ENCODE measurements around the gene SCAF4. TPM values are rescaled to one million over a fixed set of nuclear protein-coding genes. Genes with fewer than 3 reads are reported as not detected.

Gene SCAF4
- total and polyA plus RNA-seq, 2 donors (not counting 3 experiments of a cell fraction or from before 2014, with no cell fraction given): 12.2 to 41.2 TPM

GRCh38 chr21:31683029-31683428, 48.9 kb downstream of the SCAF4 start:
- DNase-seq (ENCODE audit: low read depth, low spot score) (no peak), FAIRE-seq (peak; percentile 26)
- Histone ChIP-seq H3K9me3 (replicated peaks; ENCODE audit: control insufficient read depth, insufficient read depth, low read length) (no peaks in the 10 kb centered on the region), H3K9me1 (replicated peaks; ENCODE audit: control insufficient read depth, extremely low read depth, insufficient read depth, low read length) (no peaks in the 10 kb centered on the region), H3K9ac (replicated peaks; ENCODE audit: extremely low read depth, insufficient read depth, low read length) (no peak overlapping the region), H3K4me3 (replicated peaks in 1 of 3; ENCODE audit: insufficient read depth in 1 of 3, low read depth in 1 of 3, low read length in 3 of 3) (no peak overlapping the region), H3K79me2 (ENCODE audit: control insufficient read depth, insufficient read depth, low read length) (peaks cover 4% of the 10 kb centered on the region), H3K27ac (ENCODE audit: insufficient read depth, low read depth, low read length) (no peak overlapping the region), H3K36me3 (ENCODE audit: control insufficient read depth in 2 of 2, extremely low read depth in 1 of 2, insufficient read depth in 2 of 2, low read length in 2 of 2) (peaks cover 8 to 22% of the 10 kb centered on the region in 2 experiments), H2AFZ (ENCODE audit: low read depth, low read length) (no peak overlapping the region), H3K27me3 (ENCODE audit: control insufficient read depth in 2 of 2, insufficient read depth in 2 of 2, low read length in 2 of 2) (no peaks in the 10 kb centered on the region), H3K4me2 (ENCODE audit: insufficient read depth, low read length) (no peak overlapping the region), H3K4me1 (ENCODE audit: control insufficient read depth, extremely low read depth, insufficient read depth, low read length) (no peaks in the 10 kb centered on the region), H4K20me1 (replicated peaks; ENCODE audit: control insufficient read depth, extremely low read depth, insufficient read depth, low read length) (no peaks in the 10 kb centered on the region)
- dilution Hi-C loops (cut with MboI; ENCODE audit: extremely low pct_ligation_motif_present, low sequenced_read_pairs): no loop called here
- intact Hi-C loops (cut with micrococcal nuclease): no loop called here
- POLR2A ChIA-PET: no interaction called here
- CTCF ChIA-PET: no interaction called here
- BruUV-seq (replicated peaks): no TSS peak
- no peak for TF ChIP-seq CTCF (IDR thresholded peaks at IDR 0.05; ENCODE audit: extremely low read depth in 1 of 2, insufficient read depth in 1 of 2, low read depth in 1 of 2, low read length in 2 of 2)

GRCh38 chr21:31682620-31683019, 49.3 kb downstream of the SCAF4 start:
- no peaks in the 10 kb centered on the region for H3K27me3 ChIP-seq (ENCODE audit: control insufficient read depth in 2 of 2, insufficient read depth in 2 of 2, low read length in 2 of 2)
- H3K27ac ChIP-seq (ENCODE audit: insufficient read depth, low read depth, low read length): no peak overlapping the region
- no TSS peak for BruUV-seq (replicated peaks)
- CTCF ChIA-PET: no interaction called here
- peaks cover 8 to 22% of the 10 kb centered on the region in 2 experiments for H3K36me3 ChIP-seq (ENCODE audit: control insufficient read depth in 2 of 2, extremely low read depth in 1 of 2, insufficient read depth in 2 of 2, low read length in 2 of 2)
- H3K9me3 ChIP-seq (replicated peaks; ENCODE audit: control insufficient read depth, insufficient read depth, low read length): no peaks in the 10 kb centered on the region
- TF ChIP-seq POLR2A (IDR thresholded peaks at IDR 0.05; ENCODE audit: low read depth, low read length): no peak
- TF ChIP-seq JUN (IDR thresholded peaks at IDR 0.05; ENCODE audit: borderline replicate concordance, insufficient read depth, insufficient read length, low read depth): no peak
- no peak for TF ChIP-seq CTCF (IDR thresholded peaks at IDR 0.05; ENCODE audit: extremely low read depth in 1 of 2, insufficient read depth in 1 of 2, low read depth in 1 of 2, low read length in 2 of 2)
- TF ChIP-seq FOS (IDR thresholded peaks at IDR 0.05; ENCODE audit: borderline replicate concordance, insufficient read depth, low read length): no peak
- no peak for TF ChIP-seq MYC (IDR thresholded peaks at IDR 0.05; ENCODE audit: low read depth, low read length)
- no peak for TF ChIP-seq POLR2AphosphoS5 (IDR thresholded peaks at IDR 0.05; ENCODE audit: insufficient read depth, low read depth, low read length)
- no peak for TF ChIP-seq MAX (IDR thresholded peaks at IDR 0.05; ENCODE audit: insufficient read depth, insufficient read length)
- no peak for TF ChIP-seq GATA2 (IDR thresholded peaks at IDR 0.05; ENCODE audit: insufficient read depth, insufficient read length, low read depth, low read length)
- TF ChIP-seq EZH2 (IDR thresholded peaks at IDR 0.05; ENCODE audit: borderline replicate concordance, low read depth, low read length, severe bottlenecking): no peak
- no peaks in the 10 kb centered on the region for H4K20me1 ChIP-seq (replicated peaks; ENCODE audit: control insufficient read depth, extremely low read depth, insufficient read depth, low read length)
- FAIRE-seq (no peak), DNase-seq (ENCODE audit: low read depth, low spot score) (no peak)
- no peak overlapping the region for H3K9ac ChIP-seq (replicated peaks; ENCODE audit: extremely low read depth, insufficient read depth, low read length)
- dilution Hi-C loops (cut with MboI; ENCODE audit: extremely low pct_ligation_motif_present, low sequenced_read_pairs): no loop called here
- H2AFZ ChIP-seq (ENCODE audit: low read depth, low read length): no peak overlapping the region
- no peak overlapping the region for H3K4me2 ChIP-seq (ENCODE audit: insufficient read depth, low read length)
- H3K9me1 ChIP-seq (replicated peaks; ENCODE audit: control insufficient read depth, extremely low read depth, insufficient read depth, low read length): no peaks in the 10 kb centered on the region
- H3K4me3 ChIP-seq (replicated peaks in 1 of 3; ENCODE audit: insufficient read depth in 1 of 3, low read depth in 1 of 3, low read length in 3 of 3): no peak overlapping the region
- intact Hi-C loops (cut with micrococcal nuclease): no loop called here
- peaks cover 4% of the 10 kb centered on the region for H3K79me2 ChIP-seq (ENCODE audit: control insufficient read depth, insufficient read depth, low read length)
- no peaks in the 10 kb centered on the region for H3K4me1 ChIP-seq (ENCODE audit: control insufficient read depth, extremely low read depth, insufficient read depth, low read length)
- POLR2A ChIA-PET: no interaction called here

Measured in endothelial cell of umbilical vein (primary cell).